Tibial nerve (tissue), 4 donors: ENCODE data around the gene MAP2K6. TPM values are rescaled to one million over a fixed set of nuclear protein-coding genes. Genes with fewer than 3 reads are reported as not detected.

Experiments
- DNase-seq, 2 donors: peaks; one replicate each; pipeline ENCODE4 v3.0.0-alpha.2; 2019; ENCODE audit warnings: low spot score in 2 of 2
- H3K27ac ChIP-seq, 4 donors: fragments of 200-600 bp; sonication (generic) in 3 of 4; one replicate each; pipeline ENCODE4 v1.5.1; 2017 to 2019; ENCODE audit warnings: mild to moderate bottlenecking in 1 of 4
- H3K27me3 ChIP-seq, 2 donors: fragments of 200-600 bp; sonication (generic) in 1 of 2; one replicate each; pipeline versions ENCODE4 v1.5.1 to v1.6.0; 2017 to 2019
- H3K36me3 ChIP-seq, 3 donors: fragments of 200-600 bp; sonication (generic); one replicate each; pipeline ENCODE4 v1.5.1; 2018 to 2019
- H3K4me1 ChIP-seq, 4 donors: fragments of 200-600 bp; sonication (generic) in 3 of 4; one replicate each; pipeline ENCODE4 v1.5.1; 2017 to 2019
- H3K4me3 ChIP-seq, 4 donors: fragments of 200-600 bp; sonication (generic) in 3 of 4; one replicate each; pipeline ENCODE4 v1.5.1; 2017 to 2019; ENCODE audit warnings: mild to moderate bottlenecking in 1 of 4, moderate library complexity in 1 of 4
- H3K9me3 ChIP-seq, 4 donors: fragments of 200-600 bp; sonication (generic) in 3 of 4; one replicate each; pipeline ENCODE4 v1.5.1; 2017 to 2019
- CTCF ChIP-seq, 5 experiments: fragments of 200-600 bp in 3 of 5; fragments of 450-650 bp in 2 of 5; sonication (generic) in 3 of 5; IDR thresholded peaks; one replicate each; pipeline ENCODE4 v1.5.1; 2016 to 2019; ENCODE audit warnings: antibody characterized with exemption in 5 of 5, mild to moderate bottlenecking in 3 of 5, moderate library complexity in 2 of 5
- EP300 ChIP-seq, 2 donors: sonication (generic); formaldehyde crosslinking; IDR thresholded peaks; one replicate each; pipeline ENCODE4 v1.6.1; 2017; ENCODE audit warnings: antibody characterized with exemption in 2 of 2, mild to moderate bottlenecking in 1 of 2
- POLR2A ChIP-seq, 2 donors: fragments of 450-650 bp; IDR thresholded peaks; one replicate each; pipeline ENCODE4 v1.6.1; 2017; ENCODE audit warnings: antibody characterized with exemption in 2 of 2, mild to moderate bottlenecking in 2 of 2, moderate library complexity in 2 of 2
- WGBS, 2 donors: methylation state at CpG; one replicate each; pipeline ENCODE4 v1.1.5; 2018; 5-methylcytosine and 5-hydroxymethylcytosine counted together
- total RNA-seq, 4 donors: library from RNA; depleted of rRNA; stranded (reverse); fragments of >200 nt; gene quantifications; one replicate each; pipeline ENCODE4 v1.1.0, GENCODE V29; 2016

Gene MAP2K6
- total RNA-seq, 4 donors from 2014 or later, result 9.8 to 30.3 (median 22.8) TPM

GRCh38 chr17:69567130-69567529 lies 152.6 kb downstream of the MAP2K6 start:
- Histone ChIP-seq H3K4me1 (no peaks in the 10 kb centered on the region), H3K27me3 (no peaks in the 10 kb centered on the region), H3K4me3 (no peak overlapping the region), H3K36me3 (no peaks in the 10 kb centered on the region), H3K9me3 (no peaks in the 10 kb centered on the region), H3K27ac (no peak overlapping the region)
- WGBS, 2 donors, result 34 to 36% methylated on average over 4 of the region's 4 CpGs
- DNase-seq, result no peak
- no peak for TF ChIP-seq POLR2A (IDR thresholded peaks at IDR 0.05)
- no peak for TF ChIP-seq EP300 (IDR thresholded peaks at IDR 0.05)
- TF ChIP-seq CTCF (IDR thresholded peaks at IDR 0.05), result no peak

- TF ChIP-seq POLR2A (IDR thresholded peaks at IDR 0.05) (no peak), CTCF (IDR thresholded peaks at IDR 0.05) (no peak), EP300 (IDR thresholded peaks at IDR 0.05) (no peak)
- H3K4me3 ChIP-seq, result no peak overlapping the region
- peak overlapping the region in 1 of 4 donors; percentile 6 for H3K27ac ChIP-seq
- no peaks in the 10 kb centered on the region for H3K36me3 ChIP-seq
- no peak for DNase-seq
- H3K4me1 ChIP-seq, result peaks cover 0 to 26% (median 9%) of the 10 kb centered on the region in 4 donors
- no peaks in the 10 kb centered on the region for H3K27me3 ChIP-seq
- H3K9me3 ChIP-seq, result no peaks in the 10 kb centered on the region
- 85 to 87% methylated on average over 3 of the region's 3 CpGs for WGBS, 2 donors
These were observed 158.2 kb downstream of the MAP2K6 start for GRCh38 chr17:69572747-69573146.

DNA sequence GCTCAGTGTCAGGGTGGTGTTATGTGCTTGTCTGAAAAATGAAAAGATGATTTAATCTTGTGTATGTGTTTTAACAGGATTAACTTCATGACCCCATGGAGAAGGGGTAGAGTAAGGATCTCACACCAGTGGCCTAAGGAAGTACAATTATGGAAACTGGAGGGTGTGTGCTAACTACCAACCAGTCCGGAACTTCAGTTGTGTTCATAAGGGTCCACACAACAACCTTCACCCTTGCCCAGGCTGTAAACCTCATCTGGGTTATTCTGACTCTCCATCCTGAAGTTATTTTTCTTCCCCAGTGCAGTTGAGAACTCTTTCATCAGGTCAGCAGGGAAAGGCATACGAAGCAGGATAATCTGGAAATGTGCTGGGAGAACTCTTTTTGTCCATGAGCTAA lies 158.9 kb downstream of the MAP2K6 start:
- H3K4me3 ChIP-seq, result no peak overlapping the region
- H3K27ac ChIP-seq, result peak overlapping the region in 2 of 4 donors; percentile 35 to 58
- DNase-seq, result no peak
- no peaks in the 10 kb centered on the region for H3K9me3 ChIP-seq
- peaks cover 0 to 26% (median 9%) of the 10 kb centered on the region in 4 donors for H3K4me1 ChIP-seq
- no peaks in the 10 kb centered on the region for H3K27me3 ChIP-seq
- H3K36me3 ChIP-seq, result no peaks in the 10 kb centered on the region
- TF ChIP-seq POLR2A (IDR thresholded peaks at IDR 0.05) (no peak), CTCF (IDR thresholded peaks at IDR 0.05) (no peak), EP300 (IDR thresholded peaks at IDR 0.05) (no peak)
- WGBS, 2 donors, result 74 to 92% methylated on average over 2 of the region's 2 CpGs

GRCh38 chr17:69574257-69575197 lies 160.0 kb downstream of the MAP2K6 start:
- Histone ChIP-seq H3K4me1 (peaks cover 0 to 26% (median 9%) of the 10 kb centered on the region in 4 donors), H3K9me3 (no peaks in the 10 kb centered on the region), H3K27me3 (no peaks in the 10 kb centered on the region), H3K36me3 (no peaks in the 10 kb centered on the region), H3K4me3 (no peak overlapping the region), H3K27ac (peak overlapping the region in 3 of 4 donors; percentile 13 to 77 (median 76))
- TF ChIP-seq EP300 (IDR thresholded peaks at IDR 0.05) (peak in 1 of 2 donors; percentile 15), POLR2A (IDR thresholded peaks at IDR 0.05) (no peak), CTCF (IDR thresholded peaks at IDR 0.05) (no peak)
- DNase-seq, result no peak
- WGBS, 2 donors, result 34 to 35% methylated on average over 10 of the region's 10 CpGs

- Histone ChIP-seq H3K4me1 (peaks cover 0 to 26% (median 9%) of the 10 kb centered on the region in 4 donors), H3K27me3 (no peaks in the 10 kb centered on the region), H3K27ac (peak overlapping the region in 3 of 4 donors; percentile 13 to 77 (median 76)), H3K4me3 (no peak overlapping the region), H3K9me3 (no peaks in the 10 kb centered on the region), H3K36me3 (no peaks in the 10 kb centered on the region)
- no peak for DNase-seq
- WGBS, 2 donors, result 15% methylated on average over 2 of the region's 2 CpGs
- TF ChIP-seq POLR2A (IDR thresholded peaks at IDR 0.05), result no peak
- TF ChIP-seq EP300 (IDR thresholded peaks at IDR 0.05), result peak in 1 of 2 donors; percentile 12
- no peak for TF ChIP-seq CTCF (IDR thresholded peaks at IDR 0.05)
These were observed 160.9 kb downstream of the MAP2K6 start for GRCh38 chr17:69575346-69575761.
